Measurements from ENCODE around the gene SIGLEC8. TPM values are rescaled to one million over a fixed set of nuclear protein-coding genes. Genes with fewer than 3 reads are reported as not detected.
"Not testable (repeated sequence)": the region's sequence is repeated elsewhere in the genome, so short reads cannot be mapped to it uniquely, and the experiment has no call there.

Gene SIGLEC8
- total RNA-seq, 1 donor from 2014 or later = 0.72 TPM

DNA sequence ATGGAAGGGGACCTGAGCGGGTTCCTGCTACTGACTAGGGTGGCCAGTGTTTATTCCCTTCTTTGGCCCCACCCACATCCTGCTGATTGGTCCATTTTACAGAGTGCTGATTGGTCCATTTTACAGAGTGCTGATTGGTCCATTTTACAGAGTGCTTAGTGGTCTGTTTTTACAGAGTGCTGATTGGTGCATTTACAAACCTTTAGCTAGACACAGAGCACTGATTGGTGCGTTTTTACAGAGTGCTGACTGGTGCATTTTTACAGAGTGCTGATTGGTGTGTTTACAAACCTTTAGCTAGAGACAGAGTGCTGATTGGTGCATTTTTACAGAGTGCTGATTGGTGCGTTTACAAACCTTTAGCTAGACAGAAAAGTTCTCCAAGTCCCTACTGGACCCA lies 10.7 kb downstream of the SIGLEC8 start:
- not testable (repeated sequence) for DNase-seq (ENCODE audit: low spot score)

DNA sequence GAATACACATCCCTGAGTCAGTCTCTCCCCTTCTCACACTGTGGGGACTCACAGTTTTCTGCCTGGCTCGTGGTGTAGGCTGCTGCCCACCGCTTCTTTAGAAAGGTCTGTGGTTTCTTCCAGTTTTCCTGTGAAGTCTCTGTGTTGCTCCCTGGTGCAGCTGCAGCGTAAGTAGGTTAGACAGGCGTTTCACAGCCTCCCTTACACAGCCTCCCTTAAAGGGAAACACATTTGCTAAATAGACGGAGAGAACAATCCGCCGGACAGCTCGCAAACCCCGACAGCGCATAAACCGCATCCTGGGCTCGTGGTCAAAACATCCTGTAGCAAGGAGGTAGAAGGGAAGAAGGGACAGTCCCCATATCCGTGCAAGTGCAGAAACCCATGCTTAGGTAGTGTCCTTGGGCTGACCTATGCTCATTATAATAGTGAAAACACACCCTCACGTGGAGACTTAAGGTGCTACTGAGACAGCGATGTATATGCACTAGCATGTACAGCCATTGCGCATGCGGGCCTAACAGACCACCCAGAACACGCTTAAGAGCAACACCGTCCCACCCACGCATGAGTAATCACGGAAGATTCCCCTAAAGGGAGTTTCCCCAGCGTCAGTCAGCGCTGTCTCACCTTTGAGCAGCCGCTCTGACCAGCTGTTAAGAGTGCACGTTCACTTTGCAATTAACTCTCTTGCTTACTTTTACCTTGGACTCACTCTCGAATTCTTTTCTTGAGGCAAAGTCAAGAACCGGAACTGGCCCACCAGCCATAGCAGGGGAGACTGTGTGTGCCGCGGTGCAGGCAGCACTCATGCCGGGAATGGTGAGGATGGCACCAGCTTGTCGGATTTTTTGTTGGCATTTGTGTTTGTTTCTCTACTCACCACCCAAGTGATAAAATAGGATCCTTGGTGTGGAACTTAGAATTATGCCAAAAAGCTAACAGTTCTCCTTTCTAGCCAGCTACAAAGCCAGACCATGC lies 16.6 kb downstream of the SIGLEC8 start:
- DNase-seq (ENCODE audit: low spot score) = no peak

DNA sequence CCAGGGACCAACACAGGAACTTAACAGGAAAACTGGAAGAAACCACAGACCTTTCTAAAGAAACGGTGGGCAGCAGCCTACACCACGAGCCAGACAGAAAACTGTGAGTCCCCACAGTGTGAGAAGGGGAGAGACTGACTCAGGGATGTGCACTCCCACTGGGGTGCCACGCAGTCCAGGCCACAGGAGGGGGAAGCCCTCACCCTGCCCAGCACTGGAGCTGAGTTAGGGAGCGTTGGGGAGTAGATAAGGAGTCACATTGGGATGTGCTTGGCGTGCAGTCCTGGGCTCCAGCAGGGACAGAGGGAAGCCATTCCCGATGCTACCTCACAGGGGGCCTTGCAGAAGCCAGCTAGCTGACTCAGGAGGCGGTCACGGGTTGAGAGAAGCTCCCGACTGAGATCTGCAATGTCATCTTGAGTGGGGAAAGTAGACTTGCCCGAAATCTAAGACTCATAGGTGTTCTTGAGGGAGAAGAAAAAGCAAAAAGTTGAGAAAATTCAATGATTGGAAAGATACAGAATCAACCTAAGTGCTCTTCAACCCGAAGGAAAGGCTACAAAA lies 17.3 kb downstream of the SIGLEC8 start:
- no peak for DNase-seq (ENCODE audit: low spot score)

DNA sequence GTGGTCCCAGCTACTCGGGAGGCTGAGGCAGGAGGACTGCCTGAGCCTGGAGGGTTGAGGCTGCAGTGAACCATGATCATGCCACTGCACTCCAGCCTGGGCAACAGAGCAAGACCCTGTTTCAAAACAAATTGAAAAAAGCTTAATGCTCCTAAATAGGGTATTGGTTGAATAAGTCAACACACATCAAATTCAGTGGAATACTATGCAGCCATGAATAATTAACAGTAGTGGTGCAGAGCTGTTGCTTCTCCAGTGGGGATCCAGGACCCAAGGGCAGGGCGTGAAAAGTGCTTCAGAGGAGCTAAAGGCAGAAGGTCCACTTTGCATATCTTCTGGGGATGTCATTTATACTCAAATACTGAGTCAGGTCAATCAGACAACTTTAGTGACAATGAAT lies 18.2 kb downstream of the SIGLEC8 start:
- no peak for DNase-seq (ENCODE audit: low spot score)

DNA sequence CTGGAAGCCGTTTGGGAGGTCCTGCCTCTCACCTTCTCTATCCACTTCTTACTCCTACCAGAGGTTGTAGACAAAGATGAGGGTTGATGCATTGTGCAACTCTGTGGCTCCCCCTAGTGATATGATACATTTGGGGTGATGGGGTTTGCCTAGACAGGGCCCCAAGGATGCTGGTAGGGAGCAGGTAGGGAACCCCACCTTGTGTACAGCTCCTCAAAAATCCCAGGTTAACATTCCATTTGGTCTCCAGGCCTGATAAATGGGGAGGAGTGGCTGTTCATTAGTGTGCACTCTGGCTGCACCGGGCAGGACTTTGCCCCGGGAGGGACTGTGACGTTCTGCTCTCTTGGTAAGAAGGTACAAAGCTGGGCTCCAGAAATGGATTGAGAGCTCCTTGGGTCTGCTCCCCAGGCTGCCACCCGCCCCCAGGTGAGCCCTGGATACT lies 19.2 kb downstream of the SIGLEC8 start:
- DNase-seq (ENCODE audit: low spot score) = no peak

DNA sequence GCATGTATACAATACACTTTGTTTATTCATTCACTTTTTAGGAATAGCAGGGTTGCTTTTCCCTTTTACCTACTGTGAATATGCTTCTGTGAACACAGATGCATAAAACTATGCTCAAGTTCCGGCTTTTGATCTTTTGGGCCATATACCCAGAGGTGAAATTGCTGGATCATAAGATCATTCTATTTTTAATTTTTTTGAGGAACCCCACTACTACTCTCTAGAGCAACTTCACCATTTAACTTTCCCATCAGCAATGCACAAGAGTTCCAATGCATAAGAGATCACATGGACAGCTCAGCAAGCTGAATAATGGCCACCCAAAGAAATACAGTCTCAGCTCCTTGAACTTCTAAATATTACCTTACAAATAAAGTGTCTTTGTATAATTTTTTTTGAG lies 23.8 kb downstream of the SIGLEC8 start:
- DNase-seq (ENCODE audit: low spot score) = no peak

DNA sequence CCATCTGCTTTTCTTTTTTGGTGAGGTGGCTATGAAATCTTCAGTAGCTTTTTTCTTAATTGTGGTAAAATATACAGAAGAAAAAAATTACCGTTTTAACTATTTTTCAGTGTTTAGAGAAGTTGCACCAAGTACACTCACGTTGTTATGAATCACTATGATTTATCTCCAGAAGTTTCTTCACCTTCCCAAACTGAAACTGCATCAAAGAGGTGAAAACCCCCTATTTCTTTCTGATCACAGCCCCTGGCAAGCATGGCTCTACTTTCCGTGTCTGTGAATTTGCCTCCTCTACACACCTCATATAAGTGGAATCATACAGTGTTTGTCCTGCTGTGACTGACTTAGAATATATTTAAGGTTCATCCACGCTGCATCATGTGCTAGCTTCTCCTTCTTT lies 25.2 kb downstream of the SIGLEC8 start:
- DNase-seq (ENCODE audit: low spot score) = no peak

DNA sequence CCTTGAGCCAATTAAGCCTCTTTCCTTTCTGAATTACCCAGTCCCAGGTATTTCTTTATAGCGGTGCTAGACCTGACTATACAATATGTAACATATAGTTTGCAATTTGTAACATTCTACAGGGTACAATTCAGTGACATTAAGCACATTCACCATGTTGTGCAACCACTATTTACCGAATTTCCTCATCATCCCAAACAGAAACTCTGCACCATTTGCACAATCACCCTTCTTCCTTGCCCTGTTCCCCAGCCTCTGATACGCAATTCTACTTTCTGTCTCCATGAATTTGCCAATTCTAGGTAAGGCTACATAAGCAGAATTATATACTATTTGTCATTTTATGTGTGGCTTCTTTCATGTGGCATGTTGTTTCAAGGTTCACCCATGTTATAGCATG lies 27.1 kb downstream of the SIGLEC8 start:
- no peak for DNase-seq (ENCODE audit: low spot score)

DNA sequence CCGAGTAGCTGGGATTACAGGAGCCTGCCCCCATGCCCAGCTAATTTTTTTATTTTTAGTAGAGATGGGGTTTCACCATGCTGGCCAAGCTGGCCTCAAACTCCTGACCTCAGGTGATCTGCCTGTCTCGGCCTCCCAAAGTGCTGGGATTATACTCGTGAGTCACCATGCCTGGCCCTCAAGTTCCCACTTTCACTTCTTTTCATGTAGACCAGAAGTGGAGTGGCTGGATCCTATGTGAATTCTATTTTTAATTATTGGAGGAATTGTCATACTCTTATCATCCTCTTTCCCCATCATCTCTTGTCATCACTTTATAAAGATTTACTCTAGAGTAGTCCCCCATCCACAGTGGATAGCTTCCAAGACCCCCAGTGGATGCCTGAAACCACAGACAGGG lies 28.0 kb downstream of the SIGLEC8 start:
- no peak for DNase-seq (ENCODE audit: low spot score)

DNA sequence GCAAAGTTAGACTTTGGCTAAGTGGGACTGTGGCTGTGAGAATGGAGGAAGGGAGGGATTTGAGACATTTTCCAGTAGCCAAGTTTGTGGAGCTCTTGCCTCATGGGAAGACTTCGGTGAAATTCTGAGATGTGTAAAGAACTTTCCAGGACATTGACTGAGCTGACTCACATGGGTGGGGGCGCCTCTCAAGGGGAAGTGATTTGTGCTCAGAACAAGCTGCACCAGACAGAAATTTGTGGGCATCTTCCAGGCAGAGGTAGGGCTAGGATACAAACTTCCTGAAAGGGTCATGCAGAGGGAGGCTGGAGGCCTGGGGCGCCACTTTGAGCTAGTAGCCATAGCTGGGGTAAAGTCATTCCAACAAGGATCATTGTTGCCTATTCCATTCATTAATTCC lies 31.1 kb downstream of the SIGLEC8 start:
- no peak for DNase-seq (ENCODE audit: low spot score)

DNA sequence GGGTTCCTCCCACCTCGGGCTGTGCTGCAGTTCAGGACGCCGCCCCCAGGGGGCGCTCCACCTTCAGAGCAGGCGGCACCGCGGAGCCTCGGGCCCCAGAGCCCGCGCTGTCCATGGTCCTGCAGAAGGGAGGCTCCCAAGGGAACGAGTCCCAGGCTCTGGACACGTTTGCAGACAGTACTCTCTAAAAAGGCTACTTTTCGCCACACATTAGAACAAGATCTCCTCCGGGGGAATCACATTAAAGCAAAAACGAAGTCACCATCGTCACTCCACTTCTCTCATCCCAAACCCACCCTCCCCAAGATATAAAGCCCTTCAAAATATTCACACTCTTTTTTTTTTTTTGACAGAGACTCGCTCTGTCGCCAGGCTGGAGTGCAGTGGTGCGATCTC lies 36.2 kb downstream of the SIGLEC8 start:
- DNase-seq (ENCODE audit: low spot score) = peak; percentile 78

DNA sequence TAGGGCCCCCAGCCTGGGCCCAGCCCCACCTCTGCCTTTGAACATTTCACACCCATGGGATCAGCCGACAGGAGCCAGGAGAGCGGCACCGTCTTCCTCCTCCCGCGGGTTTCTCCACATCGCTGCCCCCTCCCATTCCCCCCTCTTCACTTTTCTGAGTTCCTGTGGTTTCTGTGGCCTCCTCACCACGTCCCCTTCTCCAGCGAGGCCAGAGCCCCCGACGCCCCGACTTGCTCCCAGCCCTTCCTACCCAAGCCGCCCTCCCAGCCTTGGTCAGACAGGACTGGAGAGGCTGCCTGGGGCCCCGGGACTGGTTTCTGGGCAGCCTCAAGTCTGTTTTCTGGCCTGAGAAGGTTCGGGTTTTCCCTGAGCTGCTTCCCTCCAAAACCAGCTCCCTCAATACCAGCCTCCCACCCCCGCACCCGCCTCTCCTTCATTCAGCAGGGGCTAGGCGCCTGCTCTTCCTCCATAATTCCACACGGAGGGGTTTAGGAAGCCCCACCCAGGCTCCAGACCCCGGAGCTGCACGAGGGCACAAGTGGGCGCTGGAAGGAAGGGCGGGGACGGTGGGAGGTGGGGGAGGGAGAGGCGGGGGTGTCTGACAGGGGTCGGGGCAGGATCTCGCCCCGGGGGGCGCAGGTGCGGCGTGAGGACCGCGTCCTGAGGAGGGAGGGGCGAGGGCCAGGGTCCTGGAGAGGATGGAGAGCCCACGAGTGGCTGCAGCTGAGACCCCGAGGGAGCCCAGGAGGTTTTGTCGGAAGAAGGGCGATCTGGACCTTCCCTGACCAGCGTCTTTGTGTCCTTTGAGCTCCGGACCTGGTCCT lies 36.8 kb downstream of the SIGLEC8 start:
- DNase-seq (ENCODE audit: low spot score) = no peak

DNA sequence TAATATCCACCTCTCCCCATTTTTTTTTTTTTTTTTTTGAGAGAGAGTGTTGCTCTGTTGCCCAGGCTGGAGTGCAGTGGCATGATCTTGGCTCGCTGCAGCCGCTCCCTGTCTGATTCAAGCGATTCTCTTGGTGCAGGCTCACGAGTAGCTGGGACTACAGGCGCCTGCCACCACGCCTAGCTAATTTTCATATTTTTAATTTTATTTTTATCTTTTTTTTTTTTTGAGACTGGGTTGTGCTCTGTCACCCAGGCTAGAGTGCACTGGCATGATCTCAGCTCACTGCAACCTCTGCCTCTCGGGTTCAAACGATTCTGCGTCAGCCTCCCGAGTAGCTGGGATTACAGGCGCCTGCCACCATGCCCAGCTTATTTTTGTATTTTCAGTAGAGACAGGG lies 37.7 kb downstream of the SIGLEC8 start:
- DNase-seq (ENCODE audit: low spot score) = not testable (repeated sequence)

DNA sequence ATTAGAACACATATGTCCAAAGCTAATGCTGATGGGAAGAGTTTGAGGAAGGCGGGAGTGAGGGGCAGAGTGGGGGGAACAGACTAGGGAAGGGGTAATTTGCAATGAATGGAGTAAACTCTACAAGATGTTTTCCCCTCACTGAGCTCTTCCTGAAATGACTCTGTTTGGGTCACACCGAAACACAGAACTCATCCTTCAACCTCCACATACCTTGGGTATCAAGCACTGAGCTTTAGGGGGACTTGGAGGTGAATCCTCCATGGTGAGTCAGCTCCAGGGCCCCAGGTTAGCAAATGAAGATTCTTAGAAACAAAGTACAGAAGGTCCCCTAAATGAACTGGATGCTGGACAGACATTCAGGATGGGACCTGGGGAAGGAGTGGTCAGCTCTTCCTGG lies 39.5 kb downstream of the SIGLEC8 start:
- DNase-seq (ENCODE audit: low spot score) = no peak

DNA sequence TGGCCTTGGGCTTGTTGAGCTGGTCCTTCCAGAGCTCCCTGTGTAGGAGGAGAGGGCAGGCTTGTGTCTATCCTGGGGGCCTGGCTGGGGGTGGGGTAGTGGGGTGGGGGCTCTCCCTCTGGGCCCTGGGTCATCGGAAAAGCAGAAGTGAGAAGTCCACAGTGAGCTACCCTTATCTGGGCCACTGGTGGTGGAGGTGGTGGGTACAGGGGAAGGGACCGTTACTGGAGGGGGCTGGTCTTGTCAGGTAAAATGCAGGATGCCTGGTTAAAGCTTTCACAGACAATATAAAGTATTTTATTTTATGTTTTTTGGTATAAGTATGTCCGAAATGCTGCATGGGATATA lies 40.5 kb downstream of the SIGLEC8 start:
- no peak for DNase-seq (ENCODE audit: low spot score)

DNA sequence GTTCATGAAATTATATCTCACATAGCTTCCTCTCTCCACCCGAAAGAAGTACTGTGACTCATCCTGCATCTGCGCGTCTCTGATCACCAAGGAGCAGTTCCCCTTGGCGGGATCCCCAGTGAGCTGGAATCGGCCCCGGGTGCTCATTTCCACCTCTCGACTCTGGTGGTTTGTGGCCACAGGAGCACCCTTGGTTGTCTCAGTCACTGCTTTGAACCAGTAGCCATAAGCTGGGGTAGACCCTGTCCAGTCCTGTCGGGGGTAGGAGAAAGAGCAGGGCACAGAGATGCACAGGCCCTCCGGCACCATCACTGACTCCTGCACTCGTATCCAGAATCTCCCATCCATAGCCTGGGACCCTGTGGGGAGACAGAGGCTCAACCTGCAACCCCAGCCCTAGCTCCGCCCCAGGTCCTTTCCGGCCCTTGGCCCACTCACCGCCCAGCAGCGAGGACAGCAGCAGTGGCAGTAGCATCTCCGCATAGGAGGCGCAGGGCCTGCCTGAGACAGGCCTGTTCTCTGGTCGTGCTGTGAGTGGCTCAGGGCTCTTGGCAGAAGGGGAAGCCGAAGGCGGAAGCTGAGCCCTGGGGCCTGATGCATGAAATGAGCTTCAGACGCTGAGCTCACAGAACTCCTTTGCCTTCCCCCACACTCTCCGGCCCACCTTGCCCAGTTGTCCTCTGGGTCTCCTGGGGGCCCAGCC lies 41.0 kb downstream of the SIGLEC8 start, which contains the start of gene SIGLEC10:
Gene SIGLEC10, minus strand, starts transcription at position 536 of the 703 bp plus-strand sequence. Its CDS starts 61 bp downstream, at position 475.
- no peak for DNase-seq (ENCODE audit: low spot score)

DNA sequence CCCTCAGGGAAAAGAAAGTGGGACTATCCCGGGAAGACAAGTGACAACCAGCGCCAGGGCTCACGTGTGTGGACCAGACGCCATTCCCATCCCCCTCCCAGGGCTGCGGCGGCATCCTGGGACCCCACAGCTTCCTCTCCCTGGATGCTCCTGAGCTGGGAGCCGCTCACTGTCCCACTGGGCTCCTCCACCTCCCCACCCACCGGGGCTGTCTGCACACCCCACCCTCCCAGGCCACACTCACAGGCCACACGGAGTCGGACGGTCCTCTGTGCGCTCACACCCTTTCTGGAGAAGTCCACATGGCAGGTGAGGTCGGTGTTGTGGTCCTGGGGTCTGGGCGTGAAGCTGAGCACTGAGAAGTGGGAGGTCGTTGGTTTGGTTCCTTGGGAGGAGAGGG lies 41.8 kb downstream of the SIGLEC8 start:
- not testable (repeated sequence) for DNase-seq (ENCODE audit: low spot score)

DNA sequence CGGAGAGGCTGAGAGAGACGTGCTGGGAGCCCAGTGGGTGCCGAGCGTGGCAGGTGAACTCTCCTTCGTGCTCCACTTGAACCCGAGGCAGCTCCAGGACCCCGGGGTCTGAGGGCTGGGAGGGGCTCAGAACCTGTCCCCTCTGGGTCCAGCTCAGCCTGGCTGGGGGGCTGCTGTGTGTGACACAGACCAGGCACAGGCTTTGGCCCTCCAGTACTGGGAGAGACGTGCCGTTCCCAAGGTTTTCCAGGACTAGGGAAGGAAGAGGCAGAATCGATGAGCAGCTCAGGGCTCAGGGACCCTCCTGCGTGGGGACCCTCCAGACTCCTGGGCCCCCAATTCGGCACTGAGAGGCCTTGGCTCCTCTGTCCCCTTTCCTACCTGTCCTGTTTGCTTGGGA lies 43.1 kb downstream of the SIGLEC8 start:
- no peak for DNase-seq (ENCODE audit: low spot score)

DNA sequence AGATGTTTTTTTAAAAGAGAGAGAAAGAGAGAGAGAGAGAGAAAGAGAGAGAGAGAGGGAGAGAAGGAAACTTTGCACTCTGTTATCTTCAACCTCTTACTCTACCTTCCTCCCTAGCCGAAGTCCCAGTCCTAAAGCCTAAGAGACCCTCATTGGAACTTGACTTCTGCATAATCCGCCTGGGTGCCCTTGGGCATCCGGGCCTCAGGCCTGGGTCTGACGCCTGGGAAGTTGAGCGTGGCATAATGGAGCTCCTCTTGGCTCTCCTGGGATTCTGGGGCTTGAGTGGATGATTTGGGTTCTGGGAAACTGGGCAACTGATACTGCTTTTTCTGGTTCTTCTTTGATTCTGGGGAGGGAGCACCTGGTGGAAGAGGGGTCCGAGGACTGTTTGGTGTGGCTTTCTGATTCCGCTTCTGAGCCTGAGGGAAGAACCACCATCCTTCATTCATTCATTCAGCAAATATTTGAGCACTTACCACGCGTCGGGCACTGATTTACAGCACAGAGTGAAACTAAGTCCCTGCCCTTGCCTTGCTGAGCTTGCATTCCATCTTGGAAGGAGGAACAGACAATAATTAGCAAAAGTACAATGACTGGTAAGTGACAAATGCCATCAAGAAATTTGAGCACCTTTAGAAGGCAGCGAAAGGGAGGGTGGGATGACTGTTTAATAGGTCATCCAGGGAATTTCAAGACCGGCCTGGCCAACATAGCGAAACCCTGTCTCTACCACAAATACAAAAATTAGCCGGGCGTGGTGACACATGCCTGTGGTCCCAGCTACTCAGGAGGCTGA lies 47.1 kb downstream of the SIGLEC8 start:
- DNase-seq (ENCODE audit: low spot score) = no peak

DNA sequence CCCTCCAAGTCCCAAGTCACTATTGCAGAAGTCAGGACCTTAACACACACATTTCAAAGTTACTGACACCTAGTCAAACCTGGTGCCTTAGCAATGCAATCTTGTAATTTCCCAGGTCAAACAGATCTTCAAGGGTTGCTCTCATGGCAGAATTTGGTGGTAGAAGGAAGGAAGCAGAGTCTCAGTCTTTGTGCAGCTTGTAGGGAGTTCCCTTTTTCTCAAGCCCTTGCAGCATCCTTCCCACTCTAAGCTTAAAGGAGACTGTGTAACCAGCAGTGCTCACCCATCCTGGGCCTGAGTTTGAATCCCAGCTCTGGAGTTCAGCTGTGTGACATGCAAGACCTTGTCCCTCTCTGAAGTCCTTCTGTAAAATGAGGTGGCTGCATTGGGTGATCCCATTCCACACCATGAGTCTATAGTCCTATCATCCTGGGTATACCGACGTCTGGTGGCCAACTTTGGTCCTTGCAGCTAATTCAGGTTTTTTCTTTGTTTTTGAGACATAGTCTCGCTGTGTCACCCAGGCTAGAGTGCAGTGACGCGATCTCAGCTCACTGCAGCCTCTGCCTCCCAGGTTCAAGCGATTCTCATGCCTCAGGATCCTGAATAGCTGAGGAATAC lies 50.6 kb downstream of the SIGLEC8 start:
- DNase-seq (ENCODE audit: low spot score) = no peak
